Esophagus squamous epithelium (tissue), 4 donors: ENCODE measurements around the gene PORCN.
A peak's percentile ranks its signal among the peaks of the same experiment; 100 is the strongest.

Experiments
- POLR2A ChIP-seq, 4 donors: fragments of 450-650 bp; IDR thresholded peaks; one replicate each; pipeline ENCODE4 v1.6.1; 2017; ENCODE audit warnings: antibody characterized with exemption in 4 of 4, mild to moderate bottlenecking in 4 of 4, moderate library complexity in 3 of 4
- TF ChIP-seq, protein P1 (sequence below), 6 experiments: fragments of 450-650 bp in 4 of 6; fragments of 200-600 bp in 2 of 6; sonication (generic) in 2 of 6; IDR thresholded peaks; one replicate each; pipeline ENCODE4 v1.5.1; 2016 to 2019; ENCODE audit warnings: antibody characterized with exemption in 6 of 6, mild to moderate bottlenecking in 4 of 6, moderate library complexity in 4 of 6

DNA sequence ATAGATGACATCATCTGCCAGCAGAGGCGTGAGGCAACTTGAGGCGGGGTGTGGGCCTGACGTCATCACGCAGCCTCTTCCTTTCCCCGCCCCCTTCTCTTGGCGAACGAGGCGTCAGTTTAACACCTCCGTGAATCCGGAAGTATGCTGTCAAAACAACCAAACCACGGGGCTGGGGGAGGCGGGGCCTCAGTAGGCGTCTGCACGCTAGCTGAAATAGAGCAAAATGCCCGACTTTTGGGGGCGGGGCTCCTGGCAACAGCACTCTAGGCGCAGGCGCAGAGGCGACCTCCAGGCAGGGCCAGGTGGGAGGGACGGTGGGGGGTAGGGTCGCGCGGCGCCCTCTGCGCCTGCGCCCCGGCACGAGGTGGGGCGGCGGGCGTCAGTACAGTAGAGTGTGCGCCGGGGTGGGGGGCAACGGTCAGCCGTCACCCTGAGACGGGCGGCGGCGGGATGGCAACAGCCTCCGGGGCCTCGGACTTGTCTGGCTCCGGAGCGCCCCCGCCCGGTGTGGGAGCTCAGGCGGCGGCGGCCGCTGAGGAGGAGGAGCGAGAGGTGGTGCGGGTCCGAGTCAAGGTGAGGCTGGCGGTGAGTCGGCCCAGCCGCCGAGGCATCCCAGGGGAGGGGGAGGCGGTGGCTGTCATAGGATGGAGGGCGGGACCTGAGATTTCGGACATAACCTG, 30.7 kb downstream of the PORCN start, which contains the start of gene TBC1D25:
- TF ChIP-seq, protein P1, sequence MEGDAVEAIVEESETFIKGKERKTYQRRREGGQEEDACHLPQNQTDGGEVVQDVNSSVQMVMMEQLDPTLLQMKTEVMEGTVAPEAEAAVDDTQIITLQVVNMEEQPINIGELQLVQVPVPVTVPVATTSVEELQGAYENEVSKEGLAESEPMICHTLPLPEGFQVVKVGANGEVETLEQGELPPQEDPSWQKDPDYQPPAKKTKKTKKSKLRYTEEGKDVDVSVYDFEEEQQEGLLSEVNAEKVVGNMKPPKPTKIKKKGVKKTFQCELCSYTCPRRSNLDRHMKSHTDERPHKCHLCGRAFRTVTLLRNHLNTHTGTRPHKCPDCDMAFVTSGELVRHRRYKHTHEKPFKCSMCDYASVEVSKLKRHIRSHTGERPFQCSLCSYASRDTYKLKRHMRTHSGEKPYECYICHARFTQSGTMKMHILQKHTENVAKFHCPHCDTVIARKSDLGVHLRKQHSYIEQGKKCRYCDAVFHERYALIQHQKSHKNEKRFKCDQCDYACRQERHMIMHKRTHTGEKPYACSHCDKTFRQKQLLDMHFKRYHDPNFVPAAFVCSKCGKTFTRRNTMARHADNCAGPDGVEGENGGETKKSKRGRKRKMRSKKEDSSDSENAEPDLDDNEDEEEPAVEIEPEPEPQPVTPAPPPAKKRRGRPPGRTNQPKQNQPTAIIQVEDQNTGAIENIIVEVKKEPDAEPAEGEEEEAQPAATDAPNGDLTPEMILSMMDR (IDR thresholded peaks at IDR 0.05), result peak in 5 of 6 experiments; percentile 17 to 45 (median 29)
- TF ChIP-seq POLR2A (IDR thresholded peaks at IDR 0.05), result peak in 2 of 4 donors; percentile 46 to 60
